ENCODE data around the gene TOM1L2. TPM values are rescaled to one million over a fixed set of nuclear protein-coding genes. Genes with fewer than 3 reads are reported as not detected.

Gene TOM1L2
- total and polyA plus RNA-seq, 8 donors = 51.2 to 71.2 (median 57.4) TPM

DNA sequence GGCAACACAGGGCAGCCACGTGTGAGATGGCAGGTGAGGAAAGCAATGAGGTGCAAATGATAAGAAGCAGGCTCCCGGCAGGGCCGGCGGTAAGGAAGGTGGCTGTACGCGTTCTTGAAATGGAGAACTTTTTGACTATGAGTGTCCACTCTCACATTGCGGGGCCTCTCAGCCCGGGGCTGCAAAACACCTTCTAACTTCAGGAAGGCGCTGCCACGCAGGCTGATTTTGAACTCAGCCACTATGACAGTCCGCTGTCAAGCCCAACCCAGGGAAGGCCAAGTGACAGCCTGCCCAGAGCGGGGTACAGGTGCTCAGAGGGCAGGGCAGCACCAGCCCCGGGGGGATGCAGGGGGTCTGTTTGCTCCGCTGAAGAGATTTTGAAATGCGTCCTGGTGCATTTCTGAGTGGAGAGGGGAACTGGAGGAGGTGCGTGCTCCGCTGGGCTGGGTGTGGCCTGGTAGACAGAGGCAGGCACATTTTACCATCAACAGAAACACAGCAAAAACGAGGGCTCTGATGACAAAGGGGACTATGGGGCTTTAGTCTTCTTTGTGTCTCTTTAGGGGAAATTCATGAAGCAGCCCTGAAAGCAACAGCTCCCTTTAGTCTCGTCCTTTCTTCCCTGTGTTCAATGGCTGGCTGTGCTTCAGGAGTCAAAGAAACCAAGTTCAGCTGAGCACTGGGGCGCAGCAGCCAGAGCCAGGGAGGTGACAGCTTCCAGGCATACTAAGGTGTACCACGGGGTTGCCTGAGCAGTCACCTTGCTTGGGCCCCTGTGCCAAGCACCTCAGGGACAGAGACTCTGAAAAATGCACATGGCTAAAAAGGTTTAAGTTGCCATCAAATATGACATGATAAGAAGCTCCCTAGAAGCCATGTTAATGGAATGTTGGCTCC is 120.8 kb downstream of the TOM1L2 start:
- Histone ChIP-seq H3K27ac (peak overlapping the region in 1 of 2 donors; percentile 83), H3K27me3 (no peaks in the 10 kb centered on the region), H3K36me3 (peaks cover 0 to 7% of the 10 kb centered on the region in 2 donors), H3K4me1 (peaks cover 26 to 46% of the 10 kb centered on the region in 2 donors), H3K4me3 (no peak overlapping the region), H3K9me3 (no peaks in the 10 kb centered on the region)
- TF ChIP-seq, protein P1, sequence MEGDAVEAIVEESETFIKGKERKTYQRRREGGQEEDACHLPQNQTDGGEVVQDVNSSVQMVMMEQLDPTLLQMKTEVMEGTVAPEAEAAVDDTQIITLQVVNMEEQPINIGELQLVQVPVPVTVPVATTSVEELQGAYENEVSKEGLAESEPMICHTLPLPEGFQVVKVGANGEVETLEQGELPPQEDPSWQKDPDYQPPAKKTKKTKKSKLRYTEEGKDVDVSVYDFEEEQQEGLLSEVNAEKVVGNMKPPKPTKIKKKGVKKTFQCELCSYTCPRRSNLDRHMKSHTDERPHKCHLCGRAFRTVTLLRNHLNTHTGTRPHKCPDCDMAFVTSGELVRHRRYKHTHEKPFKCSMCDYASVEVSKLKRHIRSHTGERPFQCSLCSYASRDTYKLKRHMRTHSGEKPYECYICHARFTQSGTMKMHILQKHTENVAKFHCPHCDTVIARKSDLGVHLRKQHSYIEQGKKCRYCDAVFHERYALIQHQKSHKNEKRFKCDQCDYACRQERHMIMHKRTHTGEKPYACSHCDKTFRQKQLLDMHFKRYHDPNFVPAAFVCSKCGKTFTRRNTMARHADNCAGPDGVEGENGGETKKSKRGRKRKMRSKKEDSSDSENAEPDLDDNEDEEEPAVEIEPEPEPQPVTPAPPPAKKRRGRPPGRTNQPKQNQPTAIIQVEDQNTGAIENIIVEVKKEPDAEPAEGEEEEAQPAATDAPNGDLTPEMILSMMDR (IDR thresholded peaks at IDR 0.05) = no peak
- intact Hi-C loops (cut with DNase I) = no loop called here
- ATAC-seq = no peak
- no peak for DNase-seq

DNA sequence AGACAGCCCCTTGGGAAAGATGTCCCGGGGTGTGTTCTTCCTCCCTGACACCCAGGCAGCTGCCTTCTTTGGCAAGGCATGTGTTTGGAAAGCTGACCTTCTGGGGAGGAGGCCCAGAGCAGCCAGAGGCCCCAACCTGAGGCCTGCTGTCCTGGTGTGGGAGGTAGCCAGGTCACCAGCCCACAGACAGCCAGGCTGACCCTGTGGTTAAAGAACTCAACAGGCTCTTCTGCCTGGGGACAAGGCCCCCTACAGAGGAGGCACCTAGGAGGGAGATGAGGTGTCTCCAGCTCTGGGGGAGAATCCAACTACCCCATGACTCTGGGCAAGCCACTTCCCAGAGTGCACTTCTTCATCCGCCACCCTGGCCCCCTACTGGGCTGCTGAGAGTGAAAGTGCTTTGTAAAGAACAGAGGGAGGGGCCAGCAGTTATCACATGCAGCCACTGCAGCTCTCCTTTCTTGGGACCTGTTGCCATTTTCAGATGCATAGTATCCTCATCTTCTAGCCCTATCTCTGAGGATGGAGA is 122.3 kb downstream of the TOM1L2 start:
- peak overlapping the region; percentile 83 to 84 for H3K27ac ChIP-seq
- DNase-seq (peak in 2 of 4 donors; percentile 28 to 70), ATAC-seq (peak; percentile 63)
- intact Hi-C loops (cut with DNase I) = no loop called here
- H3K27me3 ChIP-seq = no peaks in the 10 kb centered on the region
- TF ChIP-seq, protein P1 (IDR thresholded peaks at IDR 0.05) = peak in 1 of 2 donors; percentile 39
- no peak overlapping the region for H3K4me3 ChIP-seq
- H3K9me3 ChIP-seq = no peaks in the 10 kb centered on the region
- H3K36me3 ChIP-seq = peaks cover 0 to 13% of the 10 kb centered on the region in 2 donors
- peaks cover 26 to 46% of the 10 kb centered on the region in 2 donors for H3K4me1 ChIP-seq

DNA sequence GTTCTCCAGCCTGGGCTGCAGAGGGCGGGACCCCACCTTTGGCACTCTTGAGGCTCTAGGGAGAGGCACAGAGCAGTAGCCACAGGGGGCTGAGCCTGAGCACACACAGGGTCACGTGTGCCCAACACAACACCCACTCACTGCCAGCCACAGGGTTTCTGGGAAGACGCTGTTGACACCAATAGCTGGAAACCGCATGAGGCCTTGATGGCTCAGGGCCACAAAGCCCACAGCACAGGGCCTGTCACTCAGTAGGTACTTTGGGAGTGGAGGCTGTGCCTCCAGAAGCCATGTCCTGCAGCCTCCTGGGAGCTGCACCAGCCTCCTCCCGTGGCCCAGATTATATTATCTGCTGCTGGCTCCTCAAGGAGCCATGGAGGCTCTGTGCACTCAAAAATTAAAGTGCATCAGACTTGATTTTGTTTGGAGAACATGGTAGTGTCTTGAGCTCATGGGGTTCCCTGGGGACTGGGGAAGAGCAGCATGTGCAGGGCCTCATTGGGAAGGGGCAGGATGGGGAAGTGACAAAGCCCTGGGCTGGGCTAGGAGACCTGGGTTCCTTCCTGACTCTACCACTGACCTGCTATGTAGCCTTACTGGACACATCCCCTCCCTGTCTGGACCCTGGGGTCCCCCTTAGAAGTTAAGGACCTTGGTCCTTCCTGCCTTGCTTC is 122.9 kb downstream of the TOM1L2 start:
- ATAC-seq (peak; percentile 88), DNase-seq (peak in 2 of 4 donors; percentile 87 to 91)
- no peak overlapping the region for H3K4me3 ChIP-seq
- TF ChIP-seq, protein P1 (IDR thresholded peaks at IDR 0.05) = no peak
- peaks cover 0 to 13% of the 10 kb centered on the region in 2 donors for H3K36me3 ChIP-seq
- H3K4me1 ChIP-seq = peaks cover 26 to 46% of the 10 kb centered on the region in 2 donors
- H3K27ac ChIP-seq = peak overlapping the region; percentile 83 to 84
- H3K9me3 ChIP-seq = no peaks in the 10 kb centered on the region
- H3K27me3 ChIP-seq = no peaks in the 10 kb centered on the region
- intact Hi-C loops (cut with DNase I) = no loop called here

DNA sequence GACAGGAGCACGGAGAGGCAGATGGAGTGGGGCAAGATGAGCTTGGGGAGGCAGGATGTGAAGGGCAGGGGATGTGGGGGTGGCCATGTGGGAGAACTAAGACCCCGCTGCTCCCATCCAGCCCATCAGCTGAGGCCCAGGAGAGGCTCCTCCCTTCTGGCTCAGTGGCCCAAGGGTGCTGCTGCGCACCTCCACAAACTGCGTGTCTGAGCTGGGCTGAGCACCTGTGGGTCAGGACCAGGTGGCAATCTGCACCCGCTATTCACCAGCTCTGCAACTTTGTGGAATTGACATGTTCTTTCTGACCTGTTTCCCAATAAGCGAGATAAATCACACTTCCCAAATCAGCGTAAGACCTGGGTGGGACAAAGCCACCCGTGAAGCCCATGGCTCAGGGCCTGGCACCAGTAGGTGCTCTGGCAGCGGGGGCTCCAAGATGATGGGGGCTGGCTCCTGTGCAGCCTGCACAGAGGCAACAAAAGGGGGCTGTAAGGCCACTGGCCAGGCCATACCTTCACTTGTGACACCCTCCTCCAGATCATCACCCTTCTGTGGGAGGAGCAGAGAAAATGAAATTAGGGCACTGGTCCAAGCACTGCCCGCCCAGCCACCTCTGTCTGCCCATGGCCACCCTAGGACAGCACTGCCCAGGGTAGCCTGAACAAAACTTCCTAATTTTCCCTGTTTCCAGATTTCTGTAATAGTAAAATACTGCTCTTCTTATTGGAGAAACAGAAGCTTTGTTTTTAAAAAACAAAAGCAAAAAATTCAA is 123.7 kb downstream of the TOM1L2 start:
- DNase-seq = no peak
- Histone ChIP-seq H3K36me3 (peaks cover 0 to 13% of the 10 kb centered on the region in 2 donors), H3K27me3 (no peaks in the 10 kb centered on the region), H3K9me3 (no peaks in the 10 kb centered on the region), H3K4me1 (peaks cover 26 to 48% of the 10 kb centered on the region in 2 donors), H3K27ac (peak overlapping the region; percentile 83 to 84), H3K4me3 (no peak overlapping the region)
- ATAC-seq = peak; percentile 11
- TF ChIP-seq, protein P1 (IDR thresholded peaks at IDR 0.05) = no peak
- intact Hi-C loops (cut with DNase I) = no loop called here
